ENCODE results near the gene ZKSCAN4. TPM values are rescaled to one million over a fixed set of nuclear protein-coding genes. Genes with fewer than 3 reads are reported as not detected.

The ZKSCAN4 gene
- total RNA-seq (ENCODE audit: unreplicated experiment), result 7.7 TPM
- long read RNA-seq, partial matches to known transcripts, result 0 of 3 reads
- long read RNA-seq, other reads (novel, unspliced or antisense), result 0 of 3 reads

GRCh38 chr6:28252009-28252975, at the start of gene ZKSCAN4:
Gene ZKSCAN4 (minus strand): TSS chr6:28252269. CDS start chr6:28251980, 289 bp downstream.
- H3K9me3 Mint-ChIP-seq (ENCODE audit: unreplicated experiment), result peaks cover 2% of the 10 kb centered on the region
- peak within 1 kb of the TSS; percentile 99 for H3K4me3 Mint-ChIP-seq (ENCODE audit: unreplicated experiment)
- peak; percentile 76 for DNase-seq
- H3K27ac Mint-ChIP-seq (ENCODE audit: unreplicated experiment), result peak within 1 kb of the TSS; percentile 87
- no peaks in the 10 kb centered on the region for H3K27me3 Mint-ChIP-seq (ENCODE audit: unreplicated experiment)
- H3K4me1 Mint-ChIP-seq (ENCODE audit: low read depth, unreplicated experiment), result peaks cover 4% of the 10 kb centered on the region
- no peaks in the 10 kb centered on the region for H3K36me3 Mint-ChIP-seq (ENCODE audit: unreplicated experiment)
- no peak for TF ChIP-seq CTCF (IDR thresholded peaks at IDR 0.05; ENCODE audit: partially characterized antibody, unreplicated experiment)

- peaks cover 2% of the 10 kb centered on the region for H3K9me3 Mint-ChIP-seq (ENCODE audit: unreplicated experiment)
- no peak for DNase-seq
- H3K4me1 Mint-ChIP-seq (ENCODE audit: low read depth, unreplicated experiment), result no peaks in the 10 kb centered on the region
- H3K27ac Mint-ChIP-seq (ENCODE audit: unreplicated experiment), result no peak overlapping the region
- peaks cover 21% of the 10 kb centered on the region for H3K36me3 Mint-ChIP-seq (ENCODE audit: unreplicated experiment)
- no peak overlapping the region for H3K4me3 Mint-ChIP-seq (ENCODE audit: unreplicated experiment)
- TF ChIP-seq CTCF (IDR thresholded peaks at IDR 0.05; ENCODE audit: partially characterized antibody, unreplicated experiment), result no peak
- H3K27me3 Mint-ChIP-seq (ENCODE audit: unreplicated experiment), result peaks cover 2% of the 10 kb centered on the region
Observed at GRCh38 chr6:28296520-28297060, 44.5 kb upstream of the ZKSCAN4 start.

- peaks cover 33% of the 10 kb centered on the region for H3K36me3 Mint-ChIP-seq (ENCODE audit: unreplicated experiment)
- DNase-seq, result no peak
- H3K27me3 Mint-ChIP-seq (ENCODE audit: unreplicated experiment), result peaks cover 2% of the 10 kb centered on the region
- no peak for TF ChIP-seq CTCF (IDR thresholded peaks at IDR 0.05; ENCODE audit: partially characterized antibody, unreplicated experiment)
- no peak overlapping the region for H3K4me3 Mint-ChIP-seq (ENCODE audit: unreplicated experiment)
- peaks cover 2% of the 10 kb centered on the region for H3K9me3 Mint-ChIP-seq (ENCODE audit: unreplicated experiment)
- H3K4me1 Mint-ChIP-seq (ENCODE audit: low read depth, unreplicated experiment), result no peaks in the 10 kb centered on the region
- no peak overlapping the region for H3K27ac Mint-ChIP-seq (ENCODE audit: unreplicated experiment)
Observed at GRCh38 chr6:28295326-28295725, 43.3 kb upstream of the ZKSCAN4 start.

- Mint-ChIP-seq H3K27me3 (ENCODE audit: unreplicated experiment) (no peaks in the 10 kb centered on the region), H3K36me3 (ENCODE audit: unreplicated experiment) (peaks cover 23% of the 10 kb centered on the region), H3K4me1 (ENCODE audit: low read depth, unreplicated experiment) (no peaks in the 10 kb centered on the region), H3K9me3 (ENCODE audit: unreplicated experiment) (peaks cover 2% of the 10 kb centered on the region), H3K27ac (ENCODE audit: unreplicated experiment) (no peak overlapping the region), H3K4me3 (ENCODE audit: unreplicated experiment) (no peak overlapping the region)
- DNase-seq, result no peak
- TF ChIP-seq CTCF (IDR thresholded peaks at IDR 0.05; ENCODE audit: partially characterized antibody, unreplicated experiment), result no peak
Observed at GRCh38 chr6:28291573-28291972, 39.5 kb upstream of the ZKSCAN4 start.
